HG02610 (cell line): ENCODE results near the gene LCE4A.

Experiments
- ATAC-seq: cut with Tn5 transposase; IDR thresholded peaks from one replicate; pipeline ENCODE4 v1.9.1; 2021; ENCODE audit warnings: mild to moderate bottlenecking, moderate library complexity; ENCODE audit not compliant: unreplicated experiment

The LCE4A gene

DNA sequence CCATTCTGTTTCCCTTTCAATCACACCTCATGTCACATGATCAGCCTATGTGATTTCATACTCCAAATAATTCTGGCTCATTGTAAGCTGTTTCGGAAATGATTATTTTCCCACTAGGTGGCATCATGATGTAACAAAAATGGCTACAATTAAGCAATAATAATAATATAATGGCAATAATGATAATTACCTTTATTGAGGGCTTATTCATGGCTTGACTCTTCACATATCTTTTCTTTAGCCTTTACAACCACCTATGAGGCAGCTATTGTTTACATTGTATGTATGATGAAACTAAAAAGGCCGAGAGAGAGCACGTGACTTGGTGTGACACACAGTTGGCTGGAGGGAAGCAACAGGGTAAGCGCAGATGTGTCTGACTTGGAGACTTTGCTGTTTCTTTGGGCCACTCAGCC is 37.3 kb downstream of the LCE4A start:
- no peak for ATAC-seq

GRCh38 chr1:152745765-152746444 is 37.9 kb downstream of the LCE4A start:
- no peak for ATAC-seq

DNA sequence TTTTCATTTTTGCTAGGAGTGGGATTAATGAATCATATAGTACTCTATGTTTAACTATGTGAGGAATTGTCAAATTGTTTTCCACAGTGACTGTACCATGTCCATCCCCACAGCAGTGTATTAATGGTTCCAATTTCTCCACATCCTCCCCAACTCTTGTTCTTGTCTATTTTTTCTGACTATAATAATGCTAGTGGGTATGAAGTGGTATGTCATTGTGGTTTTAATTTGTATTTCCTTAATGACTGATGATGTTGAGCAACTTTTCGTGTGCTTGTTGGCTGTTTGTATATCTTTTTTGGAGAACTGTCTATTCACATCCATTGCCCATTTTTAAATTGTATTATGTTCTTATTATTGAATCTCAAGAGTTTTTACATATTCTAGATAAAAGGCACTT is 39.9 kb downstream of the LCE4A start:
- no peak for ATAC-seq

DNA sequence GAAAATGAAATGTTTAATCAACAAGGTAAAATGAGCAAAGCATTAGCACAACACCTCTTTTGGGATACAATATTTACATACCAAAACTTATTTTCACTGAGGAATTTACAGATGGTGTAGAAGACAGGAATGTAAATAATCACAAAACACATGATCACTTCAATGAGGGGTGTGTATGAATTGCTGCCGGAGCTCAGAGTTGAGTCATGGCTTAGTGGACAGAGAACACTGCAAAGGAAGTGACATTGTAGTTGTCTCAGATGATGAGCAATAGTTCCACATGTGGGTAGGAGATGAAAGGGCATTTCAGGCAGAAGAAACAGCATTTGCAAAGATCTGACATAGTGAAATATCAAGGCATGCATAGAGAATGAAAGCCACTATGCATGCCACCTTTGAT is 44.3 kb downstream of the LCE4A start:
- ATAC-seq = no peak

DNA sequence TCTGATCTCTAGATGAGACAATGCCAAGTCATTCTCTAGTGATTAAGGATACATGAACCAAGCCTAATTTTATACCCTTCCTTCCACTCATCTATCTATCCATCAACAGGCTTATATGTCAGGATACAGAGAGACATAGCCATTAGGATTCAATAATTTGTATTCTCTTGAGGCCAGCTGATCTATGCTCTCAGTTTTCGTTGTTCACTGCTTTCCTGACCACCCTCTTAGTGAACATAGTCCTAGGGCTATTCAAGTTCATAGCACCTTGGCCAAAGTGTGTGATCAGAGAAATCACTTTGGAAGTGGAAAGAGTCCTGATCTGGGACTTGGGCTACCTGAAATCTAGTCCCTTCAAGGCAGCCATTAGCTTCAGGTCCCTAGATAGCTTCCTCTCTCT is 45.6 kb downstream of the LCE4A start:
- no peak for ATAC-seq

- no peak for ATAC-seq
Observed at GRCh38 chr1:152756872-152757271, 48.9 kb downstream of the LCE4A start.

GRCh38 chr1:152757747-152758146 is 49.8 kb downstream of the LCE4A start, which contains the start of gene KPRP:
Gene KPRP (plus strand): TSS chr1:152758025. CDS start chr1:152759589, 1,564 bp downstream.
- ATAC-seq = no peak

DNA sequence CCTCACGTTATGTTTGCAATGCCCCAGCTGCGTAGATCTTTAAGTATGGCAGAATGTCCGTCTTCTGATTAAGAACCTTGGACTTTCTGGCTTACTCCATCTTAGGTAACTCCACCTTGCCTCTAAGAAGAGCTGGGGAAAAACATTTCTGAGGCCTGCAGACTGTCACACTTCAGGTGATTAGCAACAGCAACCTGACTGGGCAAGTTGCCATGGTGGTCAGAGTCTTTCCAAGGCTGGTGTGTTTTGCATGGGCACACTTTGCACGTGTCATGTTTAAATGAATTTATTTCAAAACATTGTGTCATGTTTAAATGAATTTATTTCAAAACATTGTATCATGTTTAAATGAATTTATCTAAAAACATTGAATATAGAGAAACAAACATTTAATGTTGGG is 50.7 kb downstream of the LCE4A start:
- no peak for ATAC-seq
